ENCODE measurements around the gene MAT1A.
"Not testable (repeated sequence)": the region's sequence is repeated elsewhere in the genome, so short reads cannot be mapped to it uniquely, and the experiment has no call there.

- not testable (repeated sequence) for TF ChIP-seq PRPF4 (IDR thresholded peaks at IDR 0.05; ENCODE audit: insufficient read depth, low read depth, low read length, poor library complexity, severe bottlenecking); ELK1 (CRISPR knock-in tag; IDR thresholded peaks at IDR 0.05); SPI1 (IDR thresholded peaks at IDR 0.05; ENCODE audit: borderline replicate concordance, low read depth, low read length)
Measured at GRCh38 chr10:80242341-80242740, 47.1 kb downstream of the MAT1A start.

Data from K562 (cell line).